GM23338 (cell line): ENCODE measurements around the gene SORCS2. TPM values are rescaled to one million over a fixed set of nuclear protein-coding genes. Genes with fewer than 3 reads are reported as not detected.

Source experiments
- ATAC-seq: fragments of 200-7000 bp; cut with Tn5 transposase; 3 replicates; pipeline ENCODE4 v1.9.1; 2020
- DNase-seq: peaks from one replicate; pipeline ENCODE4 v3.0.0-alpha.2; 2015; ENCODE audit warnings: low spot score
- H2AFZ ChIP-seq: fragments of 200-600 bp; sonication (generic); 2 replicates; pipeline ENCODE4 v1.8.0; 2016; ENCODE audit warnings: antibody characterized with exemption, mild to moderate bottlenecking, moderate library complexity
- H3F3A ChIP-seq: fragments of 200-600 bp; sonication (generic); replicated peaks from 2 replicates; pipeline ENCODE4 v1.8.0; 2017; ENCODE audit warnings: antibody characterized with exemption, mixed run types, low read depth
- H3K27ac ChIP-seq: fragments of 200-600 bp; sonication (generic); 2 replicates; pipeline ENCODE4 v1.6.1; 2016; ENCODE audit warnings: low read depth
- H3K27me3 ChIP-seq: fragments of 200-600 bp; sonication (generic); 2 replicates; pipeline ENCODE4 v1.8.0; 2016; ENCODE audit warnings: mild to moderate bottlenecking, mixed run types, moderate library complexity; ENCODE audit not compliant: insufficient read depth
- H3K36me3 ChIP-seq: fragments of 200-600 bp; sonication (generic); 2 replicates; pipeline ENCODE4 v1.8.0; 2016; ENCODE audit warnings: mild to moderate bottlenecking; ENCODE audit not compliant: insufficient read depth
- H3K4me1 ChIP-seq: fragments of 200-600 bp; sonication (generic); 2 replicates; pipeline ENCODE4 v1.8.0; 2016; ENCODE audit warnings: mild to moderate bottlenecking, moderate library complexity; ENCODE audit not compliant: insufficient read depth
- H3K4me2 ChIP-seq: fragments of 200-600 bp; sonication (generic); 2 replicates; pipeline ENCODE4 v1.7.1; 2017; ENCODE audit warnings: mixed run types
- H3K4me3 ChIP-seq: fragments of 200-600 bp; sonication (generic); 2 replicates; pipeline ENCODE4 v1.6.1; 2016; ENCODE audit warnings: mixed run types
- H3K79me2 ChIP-seq: fragments of 200-600 bp; sonication (generic); replicated peaks from 2 replicates; pipeline ENCODE4 v1.8.0; 2017; ENCODE audit warnings: mild to moderate bottlenecking; ENCODE audit not compliant: insufficient read depth
- H3K9me2 ChIP-seq: fragments of 200-600 bp; sonication (generic); 2 replicates; pipeline ENCODE4 v1.8.0; 2017; ENCODE audit not compliant: insufficient read depth
- H4K20me1 ChIP-seq: fragments of 200-600 bp; sonication (generic); replicated peaks from 2 replicates; pipeline ENCODE4 v1.8.0; 2017; ENCODE audit warnings: mild to moderate bottlenecking; ENCODE audit not compliant: insufficient read depth
- H3K27ac Mint-ChIP-seq: 2 replicates; pipeline ENCODE4 v1.8.0; 2020; ENCODE audit warnings: inconsistent platforms, mild to moderate bottlenecking, moderate library complexity, mixed read lengths
- H3K27me3 Mint-ChIP-seq: 3 replicates; pipeline ENCODE4 v1.8.0; 2022; ENCODE audit warnings: low read depth, mild to moderate bottlenecking, moderate library complexity, mixed read lengths, inconsistent platforms; ENCODE audit not compliant: insufficient read depth, poor library complexity
- H3K36me3 Mint-ChIP-seq: 3 replicates; pipeline ENCODE4 v1.8.0; 2021; ENCODE audit warnings: low read depth, mild to moderate bottlenecking, inconsistent platforms, moderate library complexity, mixed read lengths
- H3K4me1 Mint-ChIP-seq: 3 replicates; pipeline ENCODE4 v1.8.0; 2020; ENCODE audit warnings: mild to moderate bottlenecking, inconsistent platforms, mixed read lengths
- H3K4me3 Mint-ChIP-seq: 3 replicates; pipeline ENCODE4 v1.8.0; 2021; ENCODE audit warnings: moderate library complexity, mild to moderate bottlenecking, inconsistent platforms, mixed read lengths
- H3K9me3 Mint-ChIP-seq: 3 replicates; pipeline ENCODE4 v1.8.0; 2020; ENCODE audit warnings: moderate library complexity, mild to moderate bottlenecking, inconsistent platforms, mixed read lengths
- CREB1 ChIP-seq: fragments of 250-450 bp; sonication (Bioruptor Pico); IDR thresholded peaks from 2 replicates; pipeline ENCODE4 v1.5.0; 2020; ENCODE audit warnings: low read depth, mild to moderate bottlenecking, moderate library complexity
- EZH2 ChIP-seq: fragments of 200-600 bp; sonication (generic); IDR thresholded peaks from one replicate; pipeline ENCODE4 v1.8.0; 2017; ENCODE audit warnings: antibody characterized with exemption, mild to moderate bottlenecking, low read depth; ENCODE audit not compliant: unreplicated experiment
- EZH2phosphoT487 ChIP-seq: fragments of 200-600 bp; sonication (generic); IDR thresholded peaks from one replicate; pipeline ENCODE4 v1.8.1; 2018; ENCODE audit warnings: antibody characterized with exemption; ENCODE audit not compliant: unreplicated experiment
- POLR2AphosphoS5 ChIP-seq: IDR thresholded peaks from 2 replicates; pipeline ENCODE4 v1.6.1; 2016; ENCODE audit warnings: antibody characterized with exemption, low read depth
- STAT1 ChIP-seq: IDR thresholded peaks from one replicate; pipeline ENCODE4 v1.6.1; 2016; ENCODE audit warnings: antibody characterized with exemption; ENCODE audit not compliant: unreplicated experiment
- ZNF114 ChIP-seq: fragments of 250-450 bp; sonication (Bioruptor Pico); IDR thresholded peaks from 2 replicates; pipeline ENCODE4 v1.5.0; 2020; ENCODE audit warnings: mild to moderate bottlenecking, moderate library complexity
- ZNF331 ChIP-seq: fragments of 250-450 bp; sonication (Bioruptor Pico); IDR thresholded peaks from 2 replicates; pipeline ENCODE4 v1.5.0; 2020; ENCODE audit warnings: low read depth, mild to moderate bottlenecking, moderate library complexity
- polyA plus RNA-seq: library from polyadenylated mRNA; unstranded; fragments of >200 nt; fragmentation: Nextera tagmentation; extraction: Ambion mirVana; gene quantifications from 2 replicates; pipeline ENCODE4 v1.2.1, GENCODE V29; 2016
- total RNA-seq: library from RNA; depleted of rRNA; stranded (reverse); fragments of >200 nt; shearing (Covaris generic); gene quantifications from 2 replicates; pipeline ENCODE4 v1.2.3, GENCODE V29; 2014
- TF ChIP-seq, protein P1 (sequence below): fragments of 250-450 bp; sonication (Bioruptor Pico); IDR thresholded peaks from 2 replicates; pipeline ENCODE4 v1.5.0; 2020; ENCODE audit warnings: mild to moderate bottlenecking, moderate library complexity
- TF ChIP-seq, protein P2 (sequence below): IDR thresholded peaks from 2 replicates; pipeline ENCODE4 v1.6.1; 2016; ENCODE audit warnings: antibody characterized with exemption
- TF ChIP-seq, protein P3 (sequence below), 2 experiments: fragments of 200-600 bp in 1 of 2; sonication (generic) in 1 of 2; conservative IDR thresholded peaks; 2 replicates each; pipeline versions ENCODE4 v1.5.1 to v1.6.1; 2016 to 2017; ENCODE audit warnings: antibody characterized with exemption in 2 of 2, low read depth in 2 of 2, mild to moderate bottlenecking in 2 of 2, moderate library complexity in 1 of 2

Gene SORCS2
- total and polyA plus RNA-seq, 2 experiments from 2014 or later: 0.47 to 2.4 TPM

DNA sequence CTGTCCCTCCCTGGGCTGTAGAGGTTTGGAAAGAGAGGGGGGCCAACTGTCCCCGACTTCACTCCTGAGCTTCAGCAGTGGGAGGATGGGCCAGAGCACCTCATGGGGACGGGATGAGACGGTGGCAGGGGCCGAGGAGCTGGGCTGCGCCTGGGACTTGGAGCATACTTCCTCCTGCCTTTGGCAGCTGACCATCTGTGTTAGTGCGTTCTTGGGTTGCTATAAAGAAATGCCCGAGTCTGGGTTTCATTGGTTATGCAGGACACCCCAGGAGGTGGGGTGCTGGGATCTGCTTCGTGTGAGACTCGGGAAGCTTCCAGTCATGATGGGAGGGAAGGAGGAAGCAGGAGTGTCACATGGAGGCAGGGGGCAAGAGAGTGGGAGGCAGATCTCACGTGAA is 235.0 kb downstream of the SORCS2 start:
- peaks cover 37% of the 10 kb centered on the region for H3K4me1 Mint-ChIP-seq
- Histone ChIP-seq H3K4me1 (peaks cover 24% of the 10 kb centered on the region), H3K4me2 (no peak overlapping the region), H4K20me1 (no peaks in the 10 kb centered on the region), H3K36me3 (no peaks in the 10 kb centered on the region), H3F3A (no peaks in the 10 kb centered on the region), H3K27ac (no peak overlapping the region), H3K9me2 (no peaks in the 10 kb centered on the region), H3K79me2 (no peaks in the 10 kb centered on the region), H3K27me3 (no peaks in the 10 kb centered on the region), H2AFZ (no peak overlapping the region), H3K4me3 (no peak overlapping the region)
- peaks cover 15% of the 10 kb centered on the region for H3K27me3 Mint-ChIP-seq
- ATAC-seq (no peak), DNase-seq (no peak)
- no peaks in the 10 kb centered on the region for H3K36me3 Mint-ChIP-seq
- H3K27ac Mint-ChIP-seq: no peak overlapping the region
- TF ChIP-seq, protein P1, sequence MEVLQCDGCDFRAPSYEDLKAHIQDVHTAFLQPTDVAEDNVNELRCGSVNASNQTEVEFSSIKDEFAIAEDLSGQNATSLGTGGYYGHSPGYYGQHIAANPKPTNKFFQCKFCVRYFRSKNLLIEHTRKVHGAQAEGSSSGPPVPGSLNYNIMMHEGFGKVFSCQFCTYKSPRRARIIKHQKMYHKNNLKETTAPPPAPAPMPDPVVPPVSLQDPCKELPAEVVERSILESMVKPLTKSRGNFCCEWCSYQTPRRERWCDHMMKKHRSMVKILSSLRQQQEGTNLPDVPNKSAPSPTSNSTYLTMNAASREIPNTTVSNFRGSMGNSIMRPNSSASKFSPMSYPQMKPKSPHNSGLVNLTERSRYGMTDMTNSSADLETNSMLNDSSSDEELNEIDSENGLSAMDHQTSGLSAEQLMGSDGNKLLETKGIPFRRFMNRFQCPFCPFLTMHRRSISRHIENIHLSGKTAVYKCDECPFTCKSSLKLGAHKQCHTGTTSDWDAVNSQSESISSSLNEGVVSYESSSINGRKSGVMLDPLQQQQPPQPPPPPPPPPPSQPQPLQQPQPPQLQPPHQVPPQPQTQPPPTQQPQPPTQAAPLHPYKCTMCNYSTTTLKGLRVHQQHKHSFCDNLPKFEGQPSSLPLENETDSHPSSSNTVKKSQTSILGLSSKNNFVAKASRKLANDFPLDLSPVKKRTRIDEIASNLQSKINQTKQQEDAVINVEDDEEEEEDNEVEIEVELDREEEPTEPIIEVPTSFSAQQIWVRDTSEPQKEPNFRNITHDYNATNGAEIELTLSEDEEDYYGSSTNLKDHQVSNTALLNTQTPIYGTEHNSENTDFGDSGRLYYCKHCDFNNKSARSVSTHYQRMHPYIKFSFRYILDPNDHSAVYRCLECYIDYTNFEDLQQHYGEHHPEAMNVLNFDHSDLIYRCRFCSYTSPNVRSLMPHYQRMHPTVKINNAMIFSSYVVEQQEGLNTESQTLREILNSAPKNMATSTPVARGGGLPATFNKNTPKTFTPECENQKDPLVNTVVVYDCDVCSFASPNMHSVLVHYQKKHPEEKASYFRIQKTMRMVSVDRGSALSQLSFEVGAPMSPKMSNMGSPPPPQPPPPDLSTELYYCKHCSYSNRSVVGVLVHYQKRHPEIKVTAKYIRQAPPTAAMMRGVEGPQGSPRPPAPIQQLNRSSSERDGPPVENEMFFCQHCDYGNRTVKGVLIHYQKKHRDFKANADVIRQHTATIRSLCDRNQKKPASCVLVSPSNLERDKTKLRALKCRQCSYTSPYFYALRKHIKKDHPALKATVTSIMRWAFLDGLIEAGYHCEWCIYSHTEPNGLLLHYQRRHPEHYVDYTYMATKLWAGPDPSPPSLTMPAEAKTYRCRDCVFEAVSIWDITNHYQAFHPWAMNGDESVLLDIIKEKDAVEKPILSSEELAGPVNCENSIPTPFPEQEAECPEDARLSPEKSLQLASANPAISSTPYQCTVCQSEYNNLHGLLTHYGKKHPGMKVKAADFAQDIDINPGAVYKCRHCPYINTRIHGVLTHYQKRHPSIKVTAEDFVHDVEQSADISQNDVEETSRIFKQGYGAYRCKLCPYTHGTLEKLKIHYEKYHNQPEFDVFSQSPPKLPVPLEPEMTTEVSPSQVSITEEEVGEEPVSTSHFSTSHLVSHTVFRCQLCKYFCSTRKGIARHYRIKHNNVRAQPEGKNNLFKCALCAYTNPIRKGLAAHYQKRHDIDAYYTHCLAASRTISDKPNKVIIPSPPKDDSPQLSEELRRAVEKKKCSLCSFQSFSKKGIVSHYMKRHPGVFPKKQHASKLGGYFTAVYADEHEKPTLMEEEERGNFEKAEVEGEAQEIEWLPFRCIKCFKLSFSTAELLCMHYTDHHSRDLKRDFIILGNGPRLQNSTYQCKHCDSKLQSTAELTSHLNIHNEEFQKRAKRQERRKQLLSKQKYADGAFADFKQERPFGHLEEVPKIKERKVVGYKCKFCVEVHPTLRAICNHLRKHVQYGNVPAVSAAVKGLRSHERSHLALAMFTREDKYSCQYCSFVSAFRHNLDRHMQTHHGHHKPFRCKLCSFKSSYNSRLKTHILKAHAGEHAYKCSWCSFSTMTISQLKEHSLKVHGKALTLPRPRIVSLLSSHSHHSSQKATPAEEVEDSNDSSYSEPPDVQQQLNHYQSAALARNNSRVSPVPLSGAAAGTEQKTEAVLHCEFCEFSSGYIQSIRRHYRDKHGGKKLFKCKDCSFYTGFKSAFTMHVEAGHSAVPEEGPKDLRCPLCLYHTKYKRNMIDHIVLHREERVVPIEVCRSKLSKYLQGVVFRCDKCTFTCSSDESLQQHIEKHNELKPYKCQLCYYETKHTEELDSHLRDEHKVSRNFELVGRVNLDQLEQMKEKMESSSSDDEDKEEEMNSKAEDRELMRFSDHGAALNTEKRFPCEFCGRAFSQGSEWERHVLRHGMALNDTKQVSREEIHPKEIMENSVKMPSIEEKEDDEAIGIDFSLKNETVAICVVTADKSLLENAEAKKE (CRISPR knock-in tag): no peak
- no peak for TF ChIP-seq EZH2
- no peak for TF ChIP-seq ZNF114 (CRISPR knock-in tag)
- TF ChIP-seq POLR2AphosphoS5: no peak
- TF ChIP-seq, protein P2, sequence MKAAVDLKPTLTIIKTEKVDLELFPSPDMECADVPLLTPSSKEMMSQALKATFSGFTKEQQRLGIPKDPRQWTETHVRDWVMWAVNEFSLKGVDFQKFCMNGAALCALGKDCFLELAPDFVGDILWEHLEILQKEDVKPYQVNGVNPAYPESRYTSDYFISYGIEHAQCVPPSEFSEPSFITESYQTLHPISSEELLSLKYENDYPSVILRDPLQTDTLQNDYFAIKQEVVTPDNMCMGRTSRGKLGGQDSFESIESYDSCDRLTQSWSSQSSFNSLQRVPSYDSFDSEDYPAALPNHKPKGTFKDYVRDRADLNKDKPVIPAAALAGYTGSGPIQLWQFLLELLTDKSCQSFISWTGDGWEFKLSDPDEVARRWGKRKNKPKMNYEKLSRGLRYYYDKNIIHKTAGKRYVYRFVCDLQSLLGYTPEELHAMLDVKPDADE: no peak
- TF ChIP-seq STAT1: no peak
- TF ChIP-seq EZH2phosphoT487: no peak
- no peak for TF ChIP-seq CREB1
- no peak for TF ChIP-seq ZNF331 (CRISPR knock-in tag)
- TF ChIP-seq, protein P3, sequence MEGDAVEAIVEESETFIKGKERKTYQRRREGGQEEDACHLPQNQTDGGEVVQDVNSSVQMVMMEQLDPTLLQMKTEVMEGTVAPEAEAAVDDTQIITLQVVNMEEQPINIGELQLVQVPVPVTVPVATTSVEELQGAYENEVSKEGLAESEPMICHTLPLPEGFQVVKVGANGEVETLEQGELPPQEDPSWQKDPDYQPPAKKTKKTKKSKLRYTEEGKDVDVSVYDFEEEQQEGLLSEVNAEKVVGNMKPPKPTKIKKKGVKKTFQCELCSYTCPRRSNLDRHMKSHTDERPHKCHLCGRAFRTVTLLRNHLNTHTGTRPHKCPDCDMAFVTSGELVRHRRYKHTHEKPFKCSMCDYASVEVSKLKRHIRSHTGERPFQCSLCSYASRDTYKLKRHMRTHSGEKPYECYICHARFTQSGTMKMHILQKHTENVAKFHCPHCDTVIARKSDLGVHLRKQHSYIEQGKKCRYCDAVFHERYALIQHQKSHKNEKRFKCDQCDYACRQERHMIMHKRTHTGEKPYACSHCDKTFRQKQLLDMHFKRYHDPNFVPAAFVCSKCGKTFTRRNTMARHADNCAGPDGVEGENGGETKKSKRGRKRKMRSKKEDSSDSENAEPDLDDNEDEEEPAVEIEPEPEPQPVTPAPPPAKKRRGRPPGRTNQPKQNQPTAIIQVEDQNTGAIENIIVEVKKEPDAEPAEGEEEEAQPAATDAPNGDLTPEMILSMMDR (conservative IDR thresholded peaks at IDR 0.05; ENCODE audit: low read depth in 2 of 2): no peak
- H3K9me3 Mint-ChIP-seq: no peaks in the 10 kb centered on the region; the same call in 2 of the 3 replicates
- H3K4me3 Mint-ChIP-seq: peak overlapping the region; percentile 27; the same call in 1 of the 3 replicates
